Activated T-helper 9 cell treated with anti-CD3 and anti-CD28 coated beads, Interleukin-2, amount 50 U/mL, for 16 hours (primary cell): ENCODE measurements around the gene KRT14.
A peak's percentile ranks its signal among the peaks of the same experiment; 100 is the strongest.
"Not testable (repeated sequence)": the region's sequence is repeated elsewhere in the genome, so short reads cannot be mapped to it uniquely, and the experiment has no call there.

Source experiments
- DNase-seq: peaks from one replicate; pipeline ENCODE4 v3.0.0-alpha.2; 2020; ENCODE audit warnings: low read depth

Gene KRT14

DNA sequence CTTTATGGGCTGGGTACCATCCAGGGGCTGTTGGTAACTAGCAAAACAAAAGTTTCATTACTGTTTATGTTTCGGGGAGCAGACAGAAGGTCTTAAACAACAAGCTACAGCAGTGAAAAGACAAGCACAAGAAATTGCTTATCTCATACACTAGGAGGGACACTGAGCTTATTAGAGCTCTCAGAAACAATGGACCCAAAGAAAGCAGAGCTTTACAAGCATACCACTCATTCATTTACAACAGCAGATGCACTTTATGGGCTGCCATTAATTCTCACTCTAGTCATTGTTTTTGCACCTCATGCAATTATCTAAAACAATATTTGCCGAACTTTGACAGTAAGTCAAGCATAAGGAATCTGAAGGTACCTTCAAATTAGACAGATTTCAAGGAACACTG lies 15.8 kb upstream of the KRT14 start:
- DNase-seq = no peak

DNA sequence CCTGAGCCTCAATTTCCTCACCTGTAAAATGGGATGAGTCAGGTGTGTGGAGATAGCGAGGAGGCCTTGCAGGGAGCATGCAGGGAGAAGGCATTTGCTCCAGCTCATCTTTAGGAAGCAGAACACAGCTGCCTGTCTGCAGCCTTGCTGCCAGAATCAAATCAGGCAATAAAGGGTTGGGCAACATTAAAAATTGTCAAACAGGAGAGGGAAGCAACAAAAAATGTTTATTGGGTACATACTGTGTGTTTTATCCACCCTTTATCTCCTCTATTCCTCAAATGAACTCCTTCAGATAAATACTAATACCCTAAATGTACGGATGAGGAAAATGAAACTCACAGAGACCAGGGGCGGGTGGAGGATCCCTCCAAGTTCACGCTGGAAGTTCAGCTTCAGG lies 13.6 kb upstream of the KRT14 start:
- DNase-seq = no peak

DNA sequence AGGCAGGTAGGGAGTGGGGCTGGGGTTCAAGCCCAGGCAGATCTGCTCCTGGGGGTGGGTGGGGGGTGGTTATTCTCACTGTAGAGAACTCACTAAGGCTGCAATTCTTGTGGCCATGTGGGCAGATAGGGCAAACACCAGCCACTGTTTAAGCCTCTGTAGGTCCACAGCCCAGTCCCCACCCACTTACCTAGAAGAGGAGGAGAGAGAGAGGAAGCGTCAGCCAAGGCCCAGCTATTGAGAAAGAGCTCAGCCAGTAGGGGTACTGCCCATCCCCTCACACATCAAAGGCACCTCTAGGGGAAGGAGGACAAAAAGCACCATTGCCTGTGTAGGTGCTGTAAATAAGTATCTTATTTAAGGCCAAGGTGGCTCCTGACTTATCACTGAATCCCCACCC lies 13.0 kb upstream of the KRT14 start:
- no peak for DNase-seq

DNA sequence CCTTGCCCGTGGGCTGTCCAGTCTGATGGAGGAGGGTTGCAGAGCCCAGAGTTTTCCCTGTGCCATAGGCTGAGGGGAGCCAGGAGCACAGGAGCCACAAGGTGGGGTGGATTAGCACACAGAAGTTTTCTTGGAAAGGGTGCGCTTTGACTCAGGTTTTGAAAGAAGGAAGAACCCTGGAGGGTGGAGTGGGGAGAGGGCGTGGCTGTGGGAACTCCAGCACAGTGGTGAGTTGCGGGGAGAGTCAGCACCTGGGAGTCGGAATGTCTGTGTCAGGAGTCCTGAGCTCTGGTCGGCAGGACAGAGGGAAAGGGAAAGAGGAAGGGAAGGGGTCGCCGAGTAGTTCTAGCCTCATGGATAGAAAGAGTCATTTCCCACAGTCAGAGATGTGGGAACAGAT lies 8.9 kb upstream of the KRT14 start:
- DNase-seq = no peak

DNA sequence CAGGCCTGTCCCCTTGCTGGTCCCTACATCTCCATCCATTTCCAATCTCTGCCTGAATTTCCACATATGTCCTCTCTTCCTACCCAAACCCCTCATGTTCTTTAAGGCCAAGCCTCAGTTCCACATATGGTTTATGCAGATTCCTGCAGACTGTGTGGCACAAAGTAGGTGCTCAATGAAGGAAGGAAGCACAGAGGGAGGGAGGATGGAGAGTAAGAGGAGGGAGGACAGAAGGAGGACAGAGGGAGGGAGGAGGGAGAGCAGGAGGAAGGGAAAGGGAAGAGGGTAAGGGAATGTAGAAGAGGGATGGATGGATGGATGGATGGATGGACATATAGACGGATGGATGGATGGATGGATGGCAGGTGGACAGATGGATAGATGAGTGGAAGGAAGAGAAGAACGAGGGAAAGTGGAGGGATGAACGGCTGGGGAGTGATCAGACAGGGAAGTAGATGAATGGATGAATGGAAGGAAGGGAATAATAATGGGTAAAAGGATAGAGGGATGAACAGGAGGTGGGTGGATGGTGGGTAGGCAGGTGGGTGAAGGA lies 7.7 kb upstream of the KRT14 start:
- no peak for DNase-seq

DNA sequence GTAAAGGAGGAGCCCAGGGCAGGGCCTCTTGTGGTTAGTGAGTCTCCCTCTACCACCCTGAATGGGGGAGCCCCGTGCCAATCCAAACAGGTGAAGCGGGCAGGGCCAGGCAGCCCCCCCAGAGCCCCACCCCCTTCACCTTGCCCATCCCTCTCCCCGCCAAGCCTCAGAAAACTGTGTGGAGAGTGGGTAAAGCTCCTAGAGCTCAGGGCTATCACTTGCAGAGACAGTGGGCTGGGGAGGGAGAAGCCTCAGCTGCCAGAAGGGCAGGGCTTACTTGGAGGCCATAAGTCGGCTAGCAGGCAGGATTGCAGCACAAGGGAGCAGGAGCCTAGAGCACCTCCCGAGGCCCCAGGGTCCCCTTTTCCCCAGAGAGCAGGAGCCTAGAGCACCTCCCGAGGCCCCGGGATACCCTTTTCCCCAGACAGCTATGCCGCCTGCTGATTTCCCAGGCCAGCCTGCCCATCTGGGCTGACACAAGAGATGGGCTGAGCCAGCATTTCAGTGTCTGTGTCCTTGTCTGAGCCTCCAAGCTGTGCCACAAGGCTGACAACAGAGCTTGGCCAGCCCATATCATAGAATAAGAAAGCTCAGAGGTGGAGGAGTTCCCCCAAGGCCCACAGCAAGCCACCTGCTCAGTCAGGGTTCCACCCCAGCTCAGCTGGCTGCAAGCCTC lies 6.7 kb upstream of the KRT14 start:
- no peak for DNase-seq

DNA sequence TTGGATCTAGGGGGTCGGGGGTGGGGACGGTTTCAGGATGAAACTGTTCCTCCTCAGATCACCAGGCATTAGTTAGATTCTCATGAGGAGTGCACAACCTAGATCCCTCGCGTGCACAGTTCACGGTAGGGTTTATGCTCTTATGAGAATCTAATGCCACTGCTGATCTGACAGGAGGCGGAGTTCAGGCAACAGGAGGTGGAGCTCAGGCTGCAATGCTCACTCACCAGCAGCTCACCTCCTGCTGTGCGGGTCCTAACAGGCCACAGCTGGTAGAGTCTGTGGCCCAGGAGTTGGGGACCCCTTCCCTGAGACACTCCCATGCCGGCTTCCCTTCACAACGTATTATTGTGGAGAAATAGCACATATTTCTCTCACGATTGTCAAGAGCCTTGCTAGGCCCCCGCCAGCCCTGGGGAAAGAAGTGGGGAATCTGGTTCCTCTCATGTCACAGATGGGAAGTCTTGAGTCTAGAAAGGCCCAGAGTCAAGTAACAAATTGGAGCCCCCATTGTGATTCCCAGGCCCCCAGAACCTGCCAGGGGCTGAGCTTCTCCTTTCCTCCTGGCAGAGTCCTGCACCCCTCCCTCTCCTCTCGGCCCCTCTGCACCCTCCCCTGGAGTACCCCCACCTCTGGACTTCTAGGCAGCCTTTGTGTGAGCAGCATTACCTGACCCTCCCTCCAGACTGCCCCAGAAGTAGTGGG lies 6.1 kb upstream of the KRT14 start:
- DNase-seq = no peak

DNA sequence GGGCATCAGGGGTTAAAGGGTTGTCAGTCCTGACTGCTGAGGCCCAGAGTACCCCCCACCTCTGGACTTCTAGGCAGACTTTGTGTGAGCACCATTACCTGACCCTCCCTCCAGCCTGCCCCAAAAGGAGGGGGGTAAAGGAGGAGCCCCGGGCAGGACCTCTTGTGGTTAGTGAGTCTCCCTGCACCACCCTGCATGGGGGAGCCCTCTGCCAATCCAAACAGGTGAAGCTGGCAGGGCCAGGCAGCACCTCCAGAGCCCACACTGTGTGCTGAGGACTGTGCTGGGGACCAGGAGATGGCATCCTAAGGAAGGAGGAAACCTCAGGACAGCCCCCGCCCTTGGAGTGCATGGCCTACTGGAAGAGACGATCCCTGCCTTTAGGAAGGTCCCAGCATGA lies 2.6 kb upstream of the KRT14 start:
- no peak for DNase-seq

DNA sequence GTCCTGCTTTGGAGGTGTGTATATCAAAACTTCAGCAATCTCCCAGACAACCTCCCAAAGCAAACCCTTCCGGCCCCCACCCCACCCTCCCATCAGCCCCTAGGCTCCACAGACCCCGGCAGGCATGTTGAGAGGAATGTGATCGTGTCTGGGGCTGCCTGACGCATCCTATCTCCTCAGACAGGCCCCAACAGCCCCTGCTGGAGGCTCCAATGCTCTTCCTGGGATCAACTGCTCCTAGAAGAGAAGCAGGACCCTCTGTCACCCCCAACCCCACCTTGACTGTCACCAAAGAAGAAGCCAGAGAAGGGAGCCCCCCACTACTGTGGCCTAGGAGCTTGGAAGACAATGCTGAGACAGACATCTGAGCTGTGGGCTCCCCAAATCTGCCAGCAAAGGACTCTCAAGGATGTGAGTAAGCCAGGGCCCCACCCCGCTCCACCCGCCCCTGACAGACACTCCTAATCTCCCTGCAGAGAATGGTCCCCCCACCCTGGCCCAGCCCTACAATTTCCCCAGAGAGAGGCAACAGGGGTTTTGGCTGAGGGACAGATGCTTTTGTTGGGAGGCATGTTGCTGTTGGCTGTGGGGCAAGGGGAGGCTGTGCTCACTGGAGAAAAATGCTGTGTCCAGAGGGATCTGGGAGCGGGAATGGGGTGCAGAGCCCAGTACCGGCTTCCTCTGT lies 1.6 kb upstream of the KRT14 start:
- no peak for DNase-seq

DNA sequence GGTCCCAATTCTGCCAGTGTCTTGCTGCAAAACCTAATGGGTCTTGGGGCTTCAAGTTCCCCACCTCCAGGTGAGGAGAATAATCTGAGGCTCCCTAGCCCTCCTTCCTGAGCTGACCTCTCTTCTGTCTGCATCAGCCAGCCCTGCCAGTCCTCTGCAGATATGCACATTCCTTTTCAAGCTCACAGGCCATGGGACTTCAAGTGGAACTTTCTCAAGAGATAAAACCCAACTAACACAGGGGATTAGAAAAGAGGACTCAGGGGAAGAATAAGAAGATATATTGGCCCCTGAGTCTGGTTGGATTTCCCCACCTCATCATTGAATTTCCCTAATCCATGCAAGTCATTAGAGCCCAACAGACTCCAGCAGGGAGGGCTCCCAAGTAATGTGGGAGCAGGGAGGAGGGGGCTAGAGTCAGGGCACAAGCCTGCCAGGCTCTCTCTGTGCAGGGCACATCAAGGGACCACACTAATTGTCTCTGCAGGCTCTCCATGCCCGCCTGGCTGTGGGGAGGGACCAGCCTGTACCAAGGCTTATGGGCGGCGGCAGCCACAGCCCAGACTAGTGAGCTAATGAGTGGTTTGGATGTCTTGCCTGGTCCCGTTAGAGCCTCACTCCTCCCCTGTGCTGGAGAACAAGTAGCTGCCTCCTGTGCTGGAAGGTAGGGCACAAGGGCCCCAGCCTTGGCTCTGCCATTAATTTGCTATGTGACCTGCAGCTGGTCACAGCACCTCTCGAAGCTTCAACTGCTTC lies 1.2 kb downstream of the KRT14 start:
- no peak for DNase-seq

DNA sequence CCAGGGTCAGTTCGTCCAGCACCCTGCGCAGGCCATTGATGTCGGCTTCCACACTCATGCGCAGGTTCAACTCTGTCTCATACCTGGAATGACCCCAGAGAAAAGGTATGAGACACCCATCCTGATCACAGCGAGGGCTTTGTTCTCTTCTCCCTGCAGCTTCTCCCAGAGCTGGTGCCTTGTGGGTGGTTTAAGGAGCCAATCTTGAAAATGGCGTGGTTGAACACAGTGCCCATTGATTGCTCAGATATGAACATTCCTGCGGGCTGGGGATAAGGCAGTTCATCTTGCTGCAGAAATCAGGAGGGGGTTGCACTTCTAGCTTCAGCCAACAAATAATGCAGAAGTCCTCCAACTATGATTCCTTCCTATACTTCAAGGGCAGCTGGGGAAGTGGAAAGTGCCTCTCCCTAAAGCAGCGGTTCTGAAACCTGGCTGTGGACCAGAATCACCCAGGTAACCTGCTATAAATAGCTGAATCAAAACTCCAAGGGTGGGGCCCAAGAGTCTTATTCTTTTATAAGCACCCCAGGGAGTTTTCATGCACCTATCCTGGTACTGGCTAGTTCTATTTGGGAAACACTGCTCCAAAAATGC lies 2.3 kb downstream of the KRT14 start:
- not testable (repeated sequence) for DNase-seq

DNA sequence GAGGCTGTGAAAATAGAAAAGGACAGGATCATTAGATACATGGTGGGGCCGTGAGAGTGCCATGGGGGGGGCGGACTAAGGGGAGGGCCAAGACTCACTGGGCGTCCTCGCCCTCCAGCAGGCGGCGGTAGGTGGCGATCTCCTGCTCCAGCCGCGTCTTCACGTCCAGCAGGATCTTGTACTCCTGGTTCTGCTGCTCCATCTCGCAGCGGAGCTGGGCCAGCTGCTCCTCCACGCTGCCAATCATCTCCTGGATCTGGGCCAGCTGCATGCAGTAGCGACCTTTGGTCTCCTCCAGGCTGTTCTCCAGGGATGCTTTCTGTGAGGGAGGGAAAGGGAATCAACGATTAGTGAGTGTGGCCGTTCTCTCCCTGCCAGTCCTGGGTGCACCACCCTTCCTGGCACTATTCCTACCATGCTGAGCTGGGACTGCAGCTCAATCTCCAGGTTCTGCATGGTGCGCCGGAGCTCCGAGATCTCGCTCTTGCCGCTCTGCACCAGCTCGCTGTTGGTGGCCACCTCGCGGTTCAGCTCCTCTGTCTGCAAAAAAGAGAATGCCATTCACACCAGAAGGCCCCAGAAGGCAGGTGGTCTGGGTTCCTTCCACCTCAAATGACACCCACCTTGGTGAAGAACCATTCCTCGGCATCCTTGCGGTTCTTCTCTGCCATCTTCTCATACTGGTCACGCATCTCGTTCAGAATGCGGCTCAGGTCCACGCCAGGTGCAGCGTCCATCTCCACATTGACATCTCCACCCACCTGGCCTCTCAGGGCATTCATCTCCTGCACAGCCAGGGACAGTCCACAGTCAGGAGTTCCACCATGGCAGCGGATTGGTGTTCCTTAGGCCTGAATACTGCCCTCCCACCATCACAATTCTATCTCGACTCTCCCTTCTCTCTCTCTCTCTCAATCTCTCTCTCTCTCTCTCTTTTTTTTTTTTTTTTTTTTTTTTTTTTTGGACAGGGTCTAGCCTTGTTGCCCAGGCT lies 3.3 kb downstream of the KRT14 start:
- DNase-seq = no peak

DNA sequence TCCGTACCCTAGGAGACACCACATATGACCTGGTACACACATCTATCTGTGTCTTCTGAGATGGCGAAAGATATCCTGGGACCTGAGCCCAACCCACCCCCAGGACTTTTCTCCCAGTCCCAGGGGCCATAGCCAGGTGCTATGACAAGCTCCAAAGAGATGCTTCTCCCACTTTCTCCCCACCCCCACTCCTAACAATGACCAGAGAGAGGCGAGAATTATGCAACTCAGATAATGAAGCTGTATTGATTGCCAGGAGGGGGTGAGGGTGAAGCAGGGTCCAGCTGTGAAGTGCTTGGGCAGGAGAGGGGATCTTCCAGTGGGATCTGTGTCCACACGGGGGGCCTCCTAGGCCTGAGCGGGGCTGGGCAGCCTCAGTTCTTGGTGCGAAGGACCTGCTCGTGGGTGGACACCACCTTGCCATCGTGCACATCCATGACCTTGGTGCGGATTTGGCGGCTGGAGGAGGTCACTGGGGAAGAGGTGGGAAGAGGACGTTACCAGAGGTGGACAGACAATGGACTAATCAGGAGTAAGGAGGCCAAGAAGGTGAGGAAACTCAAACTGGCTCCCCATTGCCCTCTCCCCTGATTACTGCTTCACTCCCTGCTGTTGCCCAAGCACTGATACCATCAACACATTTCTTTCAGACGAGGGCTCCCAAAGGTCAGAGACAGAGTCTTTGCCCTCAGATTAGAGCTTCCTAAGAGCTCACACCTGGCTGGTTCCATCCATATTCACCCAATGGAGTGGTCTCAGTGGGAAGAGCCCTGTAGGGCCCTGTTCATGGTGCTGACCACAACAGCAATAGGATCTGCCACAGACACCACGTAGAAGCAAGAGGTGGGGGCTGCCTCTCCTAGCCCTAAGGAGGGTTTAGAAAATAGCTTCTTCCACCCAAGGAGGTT lies 4.4 kb downstream of the KRT14 start:
- DNase-seq = not testable (repeated sequence)

DNA sequence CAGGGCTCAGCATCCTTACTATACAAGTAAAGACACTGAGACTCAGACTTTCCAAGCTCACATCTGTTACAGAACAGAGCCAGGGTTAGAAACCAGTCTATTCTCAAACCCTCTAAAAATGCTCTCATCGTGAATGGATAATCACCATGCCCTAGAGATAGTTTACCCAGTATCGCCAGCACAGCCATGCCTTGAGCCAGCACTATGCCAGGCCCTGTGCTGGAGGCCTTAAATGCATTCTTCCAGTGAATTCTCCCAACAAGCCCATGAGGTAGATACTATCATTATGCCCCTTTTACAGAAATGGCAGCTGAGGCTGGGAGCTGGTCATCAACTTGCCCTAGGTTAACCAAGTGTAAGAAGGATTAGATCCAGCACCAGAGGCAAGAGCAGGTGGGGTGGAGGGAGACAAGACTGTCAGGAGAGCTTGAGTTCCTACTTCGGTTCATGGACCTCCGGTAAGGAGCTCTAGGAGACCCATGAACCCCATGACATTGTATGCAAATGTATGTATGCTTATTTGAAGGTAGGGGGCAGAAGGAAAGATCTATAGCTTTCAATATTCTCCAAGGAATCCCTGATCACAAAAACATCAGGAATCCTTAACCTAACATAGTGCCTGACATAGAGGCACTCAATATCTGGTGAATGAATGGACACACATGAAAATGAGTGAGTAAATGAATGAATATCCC lies 5.2 kb downstream of the KRT14 start:
- DNase-seq = no peak

DNA sequence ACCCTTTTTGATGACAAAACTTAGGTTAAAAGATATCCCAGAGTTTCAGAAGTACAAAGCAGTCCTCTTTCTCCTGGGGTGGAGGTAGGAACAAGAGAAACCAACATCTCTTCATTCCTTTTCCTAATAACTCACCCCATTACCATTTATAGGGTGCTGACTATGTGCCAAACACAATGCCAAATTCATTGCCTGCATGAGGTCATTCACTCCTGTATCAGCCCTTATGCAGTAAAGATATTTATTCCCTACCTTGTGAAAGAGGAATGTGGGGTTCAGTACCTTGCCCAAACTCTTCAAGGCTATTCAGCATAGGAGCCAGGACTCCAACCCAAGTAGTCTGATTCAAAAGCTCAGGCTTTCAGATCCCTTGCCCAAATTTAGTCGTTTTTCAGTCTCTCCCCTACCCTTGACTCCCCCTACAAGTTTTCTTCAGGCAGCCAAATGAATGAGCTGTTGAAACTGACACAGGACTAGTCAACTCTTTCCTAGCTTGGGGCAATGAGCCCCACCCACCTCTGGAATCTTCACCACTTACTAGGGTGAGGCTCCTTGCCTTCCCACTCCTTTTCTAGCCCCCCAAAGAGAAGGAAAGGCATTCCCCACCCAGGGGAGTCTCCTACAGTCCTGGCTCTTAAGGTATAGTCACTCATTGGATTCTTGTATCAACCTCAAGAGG lies 5.9 kb downstream of the KRT14 start:
- no peak for DNase-seq

DNA sequence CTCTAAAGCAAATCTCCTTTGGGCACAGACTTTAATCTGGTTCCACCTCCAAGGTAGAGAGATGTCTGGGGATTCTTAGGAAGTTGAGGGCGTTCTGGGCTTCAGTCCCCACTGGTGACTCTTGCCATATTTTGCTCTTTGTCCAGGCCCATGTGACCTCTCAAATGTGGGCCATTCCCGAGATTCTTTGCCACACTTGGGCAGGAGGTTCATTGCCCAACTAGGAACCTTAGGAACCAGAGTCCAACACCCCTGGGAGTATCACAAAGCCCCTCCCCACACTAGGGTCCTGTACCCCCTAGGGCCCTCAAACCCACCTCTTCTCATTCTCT lies 6.5 kb downstream of the KRT14 start:
- no peak for DNase-seq

DNA sequence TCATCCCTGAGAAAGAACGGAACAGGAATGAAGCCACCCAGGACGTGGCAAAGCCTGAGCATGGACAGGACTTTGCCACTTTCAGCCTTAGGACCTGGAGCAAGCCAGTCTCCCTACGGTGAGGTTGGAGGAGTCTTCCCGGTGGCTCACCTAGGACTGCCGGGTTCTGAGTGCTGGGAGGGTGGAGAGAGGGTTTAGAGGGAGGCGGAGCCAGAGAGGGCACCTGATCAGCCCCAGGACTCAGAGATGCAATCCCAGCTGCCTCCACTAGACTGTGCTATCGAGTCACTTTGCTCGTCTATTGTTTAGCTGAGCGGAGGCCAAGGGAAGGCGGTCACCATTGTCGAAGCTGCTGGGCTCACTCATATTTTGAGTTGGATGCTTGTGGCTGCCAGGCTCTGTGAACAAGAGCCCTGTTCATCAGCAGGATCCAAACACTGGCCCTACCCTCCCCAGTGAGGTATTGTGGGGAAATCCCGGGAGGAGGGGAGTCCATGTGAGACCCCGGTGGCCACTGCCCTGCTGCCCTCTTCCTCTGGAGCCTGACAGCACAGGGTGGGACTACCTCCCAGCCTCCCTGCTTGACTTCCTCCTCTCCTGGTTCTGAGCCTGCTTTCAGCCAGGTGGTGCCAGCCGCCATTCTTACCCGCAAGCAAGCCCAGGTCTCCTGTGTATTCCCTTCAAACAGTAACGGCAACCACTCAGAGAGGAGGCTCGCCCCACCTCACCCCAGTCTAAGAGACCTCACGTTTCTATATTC lies 7.0 kb downstream of the KRT14 start:
- peak; percentile 30 for DNase-seq

DNA sequence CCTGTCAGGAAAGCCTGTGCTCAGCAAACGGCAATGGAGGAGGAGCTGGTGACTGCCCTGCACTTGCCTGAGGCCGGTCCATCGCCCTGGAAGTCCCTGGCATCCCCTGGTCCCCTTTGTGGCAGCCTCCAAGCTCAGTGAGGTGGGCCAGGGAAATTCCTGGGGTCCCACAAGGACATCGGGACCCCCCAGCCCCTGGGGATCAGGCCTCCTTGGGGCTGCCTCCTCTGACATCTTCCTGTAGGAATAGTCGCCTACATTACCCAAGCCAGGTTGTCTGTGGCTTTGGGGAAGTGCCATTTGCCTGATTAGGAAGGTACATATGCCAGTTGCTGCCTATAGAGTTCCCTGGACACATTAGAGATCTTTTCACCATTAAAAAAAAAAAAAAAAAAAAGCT lies 7.7 kb downstream of the KRT14 start:
- DNase-seq = no peak
